Measurements from ENCODE around the gene ZDHHC19.
"Not testable (repeated sequence)": the region's sequence is repeated elsewhere in the genome, so short reads cannot be mapped to it uniquely, and the experiment has no call there.

Gene ZDHHC19

GRCh38 chr3:196175722-196176121 lies 35.5 kb downstream of the ZDHHC19 start:
- no peak for DNase-seq

GRCh38 chr3:196175116-196175625 lies 36.0 kb downstream of the ZDHHC19 start:
- no peak for DNase-seq

GRCh38 chr3:196174652-196175051 lies 36.5 kb downstream of the ZDHHC19 start:
- DNase-seq, result no peak

- not testable (repeated sequence) for DNase-seq
These were observed 40.9 kb downstream of the ZDHHC19 start for GRCh38 chr3:196170296-196170695.

- DNase-seq, result peak; percentile 53
These were observed 41.4 kb downstream of the ZDHHC19 start for GRCh38 chr3:196169836-196170240.

GRCh38 chr3:196168808-196169391 lies 42.3 kb downstream of the ZDHHC19 start:
- DNase-seq, result no peak

GRCh38 chr3:196166741-196167140 lies 44.5 kb downstream of the ZDHHC19 start:
- DNase-seq, result no peak

- DNase-seq, result no peak
These were observed 45.4 kb downstream of the ZDHHC19 start for GRCh38 chr3:196165850-196166249.

- DNase-seq, result not testable (repeated sequence)
These were observed 46.1 kb downstream of the ZDHHC19 start for GRCh38 chr3:196165006-196165575.

- DNase-seq, result no peak
These were observed 46.6 kb downstream of the ZDHHC19 start for GRCh38 chr3:196164576-196164975.

- peak; percentile 23 for DNase-seq
These were observed 47.3 kb downstream of the ZDHHC19 start for GRCh38 chr3:196163666-196164493.

GRCh38 chr3:196163212-196163611 lies 48.0 kb downstream of the ZDHHC19 start:
- DNase-seq, result no peak

- DNase-seq, result no peak
These were observed 48.5 kb downstream of the ZDHHC19 start for GRCh38 chr3:196162679-196163078.

GRCh38 chr3:196159952-196160804 lies 51.0 kb downstream of the ZDHHC19 start:
- DNase-seq, result peak; percentile 74

GRCh38 chr3:196159526-196159925 lies 51.7 kb downstream of the ZDHHC19 start:
- no peak for DNase-seq

- DNase-seq, result no peak
These were observed 55.0 kb downstream of the ZDHHC19 start for GRCh38 chr3:196156160-196156559.

- no peak for DNase-seq
These were observed 60.7 kb downstream of the ZDHHC19 start for GRCh38 chr3:196150481-196150880.

- peak; percentile 28 for DNase-seq
These were observed 61.3 kb downstream of the ZDHHC19 start for GRCh38 chr3:196149831-196150301.

GRCh38 chr3:196149375-196149774 lies 61.8 kb downstream of the ZDHHC19 start:
- DNase-seq, result no peak

Data from CD4-positive, alpha-beta T cell treated with Interleukin-15 for 1 hour (primary cell).